C4-2B (cell line): ENCODE measurements around the gene VARS1.

ENCODE experiments used
- ZFX ChIP-seq: fragments of 450-650 bp; IDR thresholded peaks from 2 replicates; pipeline ENCODE4 v1.6.1; 2017
- TF ChIP-seq, protein P1 (sequence below): fragments of 450-650 bp; conservative IDR thresholded peaks from 2 replicates; pipeline ENCODE4 v1.5.1; 2017; ENCODE audit warnings: mild to moderate bottlenecking

DNA sequence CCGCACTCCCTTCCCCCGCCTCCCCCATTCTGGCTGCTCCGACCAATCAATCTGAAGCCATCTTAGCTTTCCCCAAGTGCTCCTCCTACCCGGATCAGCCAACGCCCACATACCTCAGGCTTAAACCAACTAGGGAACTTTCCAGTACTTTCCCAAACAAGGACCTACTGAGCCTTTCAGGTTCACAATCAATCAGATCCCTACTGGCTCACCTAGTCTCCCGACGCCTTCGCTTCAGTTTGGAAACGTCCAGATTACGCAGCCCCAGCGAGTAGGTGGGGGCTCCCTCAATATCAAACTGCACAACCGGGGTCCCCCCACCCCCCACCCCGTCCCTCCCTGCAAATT lies 19.1 kb upstream of the VARS1 start:
- TF ChIP-seq, protein P1, sequence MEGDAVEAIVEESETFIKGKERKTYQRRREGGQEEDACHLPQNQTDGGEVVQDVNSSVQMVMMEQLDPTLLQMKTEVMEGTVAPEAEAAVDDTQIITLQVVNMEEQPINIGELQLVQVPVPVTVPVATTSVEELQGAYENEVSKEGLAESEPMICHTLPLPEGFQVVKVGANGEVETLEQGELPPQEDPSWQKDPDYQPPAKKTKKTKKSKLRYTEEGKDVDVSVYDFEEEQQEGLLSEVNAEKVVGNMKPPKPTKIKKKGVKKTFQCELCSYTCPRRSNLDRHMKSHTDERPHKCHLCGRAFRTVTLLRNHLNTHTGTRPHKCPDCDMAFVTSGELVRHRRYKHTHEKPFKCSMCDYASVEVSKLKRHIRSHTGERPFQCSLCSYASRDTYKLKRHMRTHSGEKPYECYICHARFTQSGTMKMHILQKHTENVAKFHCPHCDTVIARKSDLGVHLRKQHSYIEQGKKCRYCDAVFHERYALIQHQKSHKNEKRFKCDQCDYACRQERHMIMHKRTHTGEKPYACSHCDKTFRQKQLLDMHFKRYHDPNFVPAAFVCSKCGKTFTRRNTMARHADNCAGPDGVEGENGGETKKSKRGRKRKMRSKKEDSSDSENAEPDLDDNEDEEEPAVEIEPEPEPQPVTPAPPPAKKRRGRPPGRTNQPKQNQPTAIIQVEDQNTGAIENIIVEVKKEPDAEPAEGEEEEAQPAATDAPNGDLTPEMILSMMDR: no peak
- no peak for TF ChIP-seq ZFX
